Aorta (tissue), 5 donors: Measurements from ENCODE around the gene UNC93A. TPM values are rescaled to one million over a fixed set of nuclear protein-coding genes. Genes with fewer than 3 reads are reported as not detected.
A peak's percentile ranks its signal among the peaks of the same experiment; 100 is the strongest.
"Not testable (repeated sequence)": the region's sequence is repeated elsewhere in the genome, so short reads cannot be mapped to it uniquely, and the experiment has no call there.

Source experiments
- ATAC-seq: fragments of 200-7000 bp; cut with Tn5 transposase; one replicate; pipeline ENCODE4 v1.9.1; 2022; ENCODE audit warnings: moderate library complexity; ENCODE audit not compliant: low FRiP score
- DNase-seq, 2 donors: peaks; one replicate each; pipeline ENCODE4 v3.0.0-alpha.2; 2020
- H3K27ac ChIP-seq, 2 donors: one replicate each; pipeline ENCODE4 v1.5.1; 2013; ENCODE audit warnings: low read length in 2 of 2, mild to moderate bottlenecking in 2 of 2, moderate library complexity in 2 of 2, control low read depth in 1 of 2, inconsistent platforms in 1 of 2, low read depth in 1 of 2
- H3K27me3 ChIP-seq, 2 donors: one replicate each; pipeline ENCODE4 v1.6.1; 2013; ENCODE audit warnings: control low read depth in 1 of 2, low read length in 1 of 2, mild to moderate bottlenecking in 1 of 2, moderate library complexity in 1 of 2; ENCODE audit not compliant: insufficient read depth in 2 of 2, control insufficient read depth in 1 of 2
- H3K36me3 ChIP-seq, 2 donors: one replicate each; pipeline ENCODE4 v1.6.1; 2013; ENCODE audit warnings: control low read depth in 1 of 2, low read length in 1 of 2, mild to moderate bottlenecking in 1 of 2; ENCODE audit not compliant: insufficient read depth in 2 of 2, control insufficient read depth in 1 of 2
- H3K4me1 ChIP-seq, 2 donors: one replicate each; pipeline ENCODE4 v1.6.1; 2013; ENCODE audit warnings: low read length in 2 of 2, control low read depth in 1 of 2, mild to moderate bottlenecking in 1 of 2, moderate library complexity in 1 of 2; ENCODE audit not compliant: insufficient read depth in 2 of 2, control insufficient read depth in 1 of 2
- H3K4me3 ChIP-seq, 2 donors: one replicate each; pipeline ENCODE4 v1.5.1; 2013; ENCODE audit warnings: low read length in 2 of 2, control low read depth in 1 of 2, mild to moderate bottlenecking in 1 of 2
- H3K9me3 ChIP-seq: one replicate; pipeline ENCODE4 v1.6.1; 2013; ENCODE audit warnings: mild to moderate bottlenecking, low read length; ENCODE audit not compliant: control insufficient read depth
- WGBS, 2 donors: extraction: QIAGEN DNeasy Blood & Tissue Kit; methylation state at CpG; one replicate each; pipeline ENCODE4 v1.1.7; 2013; 5-methylcytosine and 5-hydroxymethylcytosine counted together
- intact Hi-C, 2 donors: fragments of 100-400 bp; cut with DNase I; formaldehyde crosslinking; loops; one replicate each; pipeline versions ENCODE4 v1.14.2 to v1.15.0; 2022
- polyA plus RNA-seq, 2 donors: library from polyadenylated mRNA; stranded (reverse); fragments of 200-250 nt; gene quantifications; one replicate each; pipeline ENCODE4 v1.2.3, GENCODE V29; 2013
- total RNA-seq, 2 donors: library from RNA; stranded (reverse); fragmentation: NEBNext Ultra II Directional; extraction: Animal tissue kit (Norgen Biotek cat#: 25700); gene quantifications; one replicate each; pipeline ENCODE4 v1.2.1, GENCODE V29; 2021
- donor health status: healthy with polysubstance abuse.
- donor health status: Bipolar disorder and iron deficiency.
- donor health status: DM: no; HTN: no; CAD: no.
- donor health status: DM: no; HTN: no; CAD: no.
- donor health status: DM: yes; HTN: yes; CAD: no.

The UNC93A gene
- total and polyA plus RNA-seq, 4 donors, result not detected

DNA sequence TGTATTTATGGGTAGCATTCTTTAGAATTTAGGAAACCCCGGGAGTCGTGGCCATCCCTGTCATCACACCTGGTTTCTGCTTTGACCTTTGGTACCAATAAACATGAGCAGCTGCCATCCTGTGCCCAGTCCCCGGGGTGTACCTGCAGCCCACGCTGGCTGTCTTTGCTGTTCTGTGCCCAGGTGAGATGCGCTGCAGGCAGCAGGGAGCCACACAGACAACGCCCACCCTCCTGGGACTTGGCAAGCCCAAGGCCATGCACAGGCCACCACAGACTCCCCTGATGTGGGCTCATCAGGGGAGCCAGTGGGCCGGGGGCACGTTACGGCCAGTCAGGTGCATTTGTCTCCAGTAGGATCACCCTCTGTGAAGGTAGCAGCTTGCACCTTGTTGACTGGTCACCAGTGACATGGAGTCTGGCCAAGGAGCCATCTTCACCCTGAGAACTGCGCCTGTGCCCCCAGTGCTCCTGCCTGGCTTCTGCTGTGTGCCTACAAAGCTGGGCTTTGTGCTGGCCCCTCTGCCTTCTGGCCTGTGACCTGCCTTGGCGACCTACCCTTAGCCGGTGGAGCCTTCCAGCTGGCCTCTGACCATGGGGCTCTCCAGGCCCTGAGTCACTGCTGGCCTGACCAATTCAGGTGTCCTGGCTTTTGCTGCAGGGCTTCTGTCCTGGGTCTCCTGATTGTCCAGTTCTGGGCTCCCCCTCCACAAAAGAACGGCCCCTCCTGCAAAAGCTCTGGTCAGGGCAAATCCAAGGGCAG is 14.2 kb upstream of the UNC93A start:
- 76 to 81% methylated on average over 13 of the region's 13 CpGs for WGBS, 2 donors
- DNase-seq, result peak in 1 of 2 donors; percentile 65
- intact Hi-C loops, result no loop called here

GRCh38 chr6:167278173-167278940 is 12.8 kb upstream of the UNC93A start:
- DNase-seq, result peak in 1 of 2 donors; percentile 57
- H3K4me1 ChIP-seq, H3K9me3 ChIP-seq, H3K4me3 ChIP-seq, H3K27me3 ChIP-seq, H3K36me3 ChIP-seq, H3K27ac ChIP-seq, intact Hi-C loops, ATAC-seq: not testable (repeated sequence)
- whole genome bisulfite sequencing, 2 donors, result 75 to 78% methylated on average over 13 of the region's 16 CpGs

More for the DNA sequence above, 14.2 kb upstream of the UNC93A start:
- H3K4me1 ChIP-seq, result no peaks in the 10 kb centered on the region
- no peak overlapping the region for H3K27ac ChIP-seq
- H3K36me3 ChIP-seq, result no peaks in the 10 kb centered on the region
- H3K4me3 ChIP-seq, result no peak overlapping the region
- no peaks in the 10 kb centered on the region for H3K9me3 ChIP-seq
- no peaks in the 10 kb centered on the region for H3K27me3 ChIP-seq
- ATAC-seq, result no peak

GRCh38 chr6:167279766-167280446 is 11.2 kb upstream of the UNC93A start:
- no peaks in the 10 kb centered on the region for H3K36me3 ChIP-seq
- ATAC-seq, result no peak
- DNase-seq, result no peak
- no peak overlapping the region for H3K27ac ChIP-seq
- H3K9me3 ChIP-seq, result no peaks in the 10 kb centered on the region
- no peaks in the 10 kb centered on the region for H3K4me1 ChIP-seq
- intact Hi-C loops, result no loop called here
- whole genome bisulfite sequencing, 2 donors, result 62 to 75% methylated on average over 3 of the region's 3 CpGs
- H3K4me3 ChIP-seq, result no peak overlapping the region
- no peaks in the 10 kb centered on the region for H3K27me3 ChIP-seq

DNA sequence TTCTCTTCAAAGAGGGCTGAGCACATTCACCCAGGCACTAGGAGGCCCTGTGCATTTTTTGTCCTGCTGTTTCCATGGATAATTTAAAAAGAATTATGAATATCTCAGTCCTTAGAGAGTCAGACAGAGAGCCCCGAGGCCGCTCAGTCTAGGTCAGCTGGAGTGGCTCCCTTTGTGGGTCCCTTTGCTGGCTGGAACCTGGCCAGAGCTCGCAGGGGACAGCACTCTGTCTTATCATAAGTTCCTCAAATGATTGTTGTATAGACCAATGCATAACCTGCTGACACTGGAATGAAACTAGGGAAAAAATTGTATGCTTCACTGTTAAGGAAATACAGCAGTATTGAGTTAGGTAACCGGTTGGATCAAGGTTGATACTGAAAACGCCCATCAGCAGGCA is 10.6 kb upstream of the UNC93A start:
- H3K27ac ChIP-seq, H3K27me3 ChIP-seq, H3K9me3 ChIP-seq, ATAC-seq, intact Hi-C loops, H3K4me3 ChIP-seq, H3K4me1 ChIP-seq, H3K36me3 ChIP-seq: not testable (repeated sequence)
- WGBS, 2 donors, result 65 to 70% methylated on average over 5 of the region's 5 CpGs
- peak in 1 of 2 donors; percentile 52 for DNase-seq

DNA sequence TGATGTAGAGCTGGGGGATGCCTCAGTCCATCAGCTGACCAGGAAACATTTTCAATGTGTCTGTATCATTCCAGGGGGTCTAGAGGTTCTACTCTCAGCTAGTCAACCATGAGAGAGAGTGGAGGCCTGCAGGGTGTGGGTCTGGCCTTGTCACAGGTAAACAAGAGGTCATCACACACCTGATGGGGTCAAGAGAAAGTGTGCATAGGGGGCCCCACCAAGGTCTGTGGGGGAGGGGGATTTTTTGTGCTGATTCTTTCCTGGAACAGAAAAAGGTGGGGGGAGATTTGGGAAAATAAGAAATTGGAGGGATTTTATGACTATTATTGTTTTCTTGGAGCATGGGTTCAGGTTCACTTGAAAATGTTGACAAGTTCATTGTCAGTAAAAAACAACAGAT is 8.9 kb upstream of the UNC93A start:
- DNase-seq (no peak), ATAC-seq (no peak)
- Histone ChIP-seq H3K4me1 (no peaks in the 10 kb centered on the region), H3K9me3 (no peaks in the 10 kb centered on the region), H3K36me3 (no peaks in the 10 kb centered on the region), H3K27me3 (no peaks in the 10 kb centered on the region), H3K4me3 (no peak overlapping the region), H3K27ac (no peak overlapping the region)
- intact Hi-C loops, result no loop called here

GRCh38 chr6:167284565-167284964 is 6.5 kb upstream of the UNC93A start:
- H3K27me3 ChIP-seq, intact Hi-C loops, H3K4me1 ChIP-seq, H3K27ac ChIP-seq, H3K9me3 ChIP-seq, DNase-seq, H3K4me3 ChIP-seq, H3K36me3 ChIP-seq: not testable (repeated sequence)
- ATAC-seq, result peak; percentile 19
- 89 to 92% methylated on average over 8 to 12 of the region's 13 CpGs for WGBS, 2 donors

DNA sequence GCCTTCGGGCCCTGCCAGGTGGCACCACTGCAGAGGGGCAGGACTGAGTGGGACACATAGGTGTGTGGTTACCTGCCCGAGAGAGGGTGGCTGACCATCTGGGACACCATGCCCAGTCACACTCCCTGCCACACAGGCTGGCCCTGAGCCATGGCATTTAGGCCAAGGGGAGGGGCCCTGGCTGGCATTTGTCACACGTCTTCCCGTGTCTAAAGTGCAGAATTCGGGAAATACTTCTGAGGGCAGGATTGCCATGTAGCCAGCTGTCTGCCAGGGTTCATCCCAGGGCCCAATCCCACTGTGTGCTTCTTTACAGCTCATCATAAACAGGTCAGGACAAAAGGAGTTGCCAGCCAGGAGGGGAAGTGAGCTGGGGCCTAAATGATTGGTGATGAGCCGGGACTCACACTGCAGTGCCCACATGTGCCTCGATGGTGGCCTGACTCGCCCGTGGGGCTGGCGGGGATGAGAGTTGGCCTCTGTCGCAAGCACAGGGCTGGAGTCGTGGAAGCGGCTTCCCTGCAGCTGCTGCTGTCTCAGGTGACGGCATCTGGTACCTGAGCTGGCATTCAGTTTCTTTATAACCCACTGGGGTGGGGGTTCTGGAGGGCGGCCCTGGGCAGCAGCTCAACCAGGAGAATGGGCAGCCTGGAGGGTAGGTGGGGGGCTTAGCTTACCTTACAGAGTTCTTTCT is 5.9 kb upstream of the UNC93A start:
- H3K4me3 ChIP-seq, result no peak overlapping the region
- H3K27me3 ChIP-seq, result no peaks in the 10 kb centered on the region
- DNase-seq, result no peak
- intact Hi-C loops, result no loop called here
- no peak for ATAC-seq
- WGBS, 2 donors, result 81 to 88% methylated on average over 15 of the region's 15 CpGs
- no peaks in the 10 kb centered on the region for H3K4me1 ChIP-seq
- H3K9me3 ChIP-seq, result no peaks in the 10 kb centered on the region
- no peaks in the 10 kb centered on the region for H3K36me3 ChIP-seq
- H3K27ac ChIP-seq, result no peak overlapping the region

GRCh38 chr6:167287513-167288048 is 3.5 kb upstream of the UNC93A start:
- Histone ChIP-seq H3K27me3 (no peaks in the 10 kb centered on the region), H3K4me1 (no peaks in the 10 kb centered on the region), H3K27ac (no peak overlapping the region), H3K4me3 (no peak overlapping the region), H3K9me3 (no peaks in the 10 kb centered on the region), H3K36me3 (no peaks in the 10 kb centered on the region)
- no peak for DNase-seq
- ATAC-seq, result no peak
- intact Hi-C loops, result no loop called here
- 91 to 92% methylated on average over 13 of the region's 13 CpGs for WGBS, 2 donors
